ENCODE measurements around the gene CHST4.
"Not testable (repeated sequence)": the region's sequence is repeated elsewhere in the genome, so short reads cannot be mapped to it uniquely, and the experiment has no call there.

CHST4 gene

DNA sequence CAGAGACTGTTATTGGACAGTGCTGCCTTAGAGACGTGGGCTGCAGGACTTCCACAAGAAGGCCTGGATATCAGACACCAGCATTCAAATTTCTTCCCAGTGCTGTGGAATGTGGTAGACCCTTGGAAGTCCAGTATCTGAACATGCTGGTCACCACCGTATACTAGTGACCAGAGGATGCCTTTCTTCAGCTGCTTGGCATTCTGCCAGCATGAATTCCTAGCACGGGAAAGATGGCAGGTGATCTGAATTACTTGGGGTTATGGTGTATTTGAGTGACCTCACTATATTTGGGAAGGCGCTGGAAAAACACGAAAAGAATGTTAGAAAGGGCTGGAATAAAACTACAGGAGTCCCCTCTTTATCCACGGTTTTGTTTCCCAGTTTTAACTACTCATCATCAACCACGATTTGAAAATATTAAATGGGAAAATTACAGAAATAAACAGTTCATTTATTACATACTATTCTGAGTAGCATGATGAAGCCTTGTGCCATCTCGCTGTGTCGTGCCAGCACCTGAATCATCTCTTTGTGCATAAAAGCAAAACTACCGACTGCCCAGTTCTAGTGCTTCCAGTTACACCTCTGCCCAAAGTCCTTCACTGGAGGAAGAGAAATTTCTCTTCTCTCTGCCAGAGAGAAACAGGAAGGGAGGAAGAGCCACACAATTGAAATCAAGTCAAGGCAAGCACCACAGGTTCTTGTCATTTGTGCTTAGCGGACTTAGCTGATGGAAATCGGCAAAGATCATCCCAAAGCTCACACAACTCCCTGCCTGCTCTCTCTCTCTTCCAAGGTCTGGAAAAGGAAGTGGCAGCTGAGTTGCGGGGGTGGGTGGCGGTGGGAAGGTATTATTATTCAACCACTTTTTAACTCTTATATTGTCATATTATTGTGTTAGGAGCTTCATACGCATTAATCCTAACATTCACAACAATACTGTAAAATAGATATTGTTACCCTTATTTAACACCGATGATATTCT is 1.4 kb upstream of the CHST4 start:
- no peak for DNase-seq

- DNase-seq: no peak
Observed at GRCh38 chr16:71528257-71528656, 2.0 kb downstream of the CHST4 start.

DNA sequence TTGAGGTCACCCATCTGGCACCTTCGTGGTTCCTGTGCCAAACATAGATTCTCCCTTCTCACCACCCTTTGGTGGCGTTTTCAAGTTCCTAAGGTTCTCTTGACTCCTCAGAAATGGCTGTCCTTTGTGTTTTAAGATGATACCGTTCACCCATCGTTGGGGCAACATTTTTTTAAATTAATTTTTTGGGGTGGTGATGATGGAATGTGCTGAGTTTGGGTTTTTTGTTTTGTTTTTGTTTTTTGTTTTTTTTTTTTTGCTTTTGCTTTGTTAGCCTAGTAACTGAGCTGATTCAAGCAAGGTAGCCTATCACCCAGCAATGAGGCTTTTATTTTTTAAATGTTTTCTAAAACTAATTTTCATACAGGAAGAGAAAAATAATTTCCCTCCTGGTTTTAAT is 2.6 kb downstream of the CHST4 start:
- DNase-seq: no peak

DNA sequence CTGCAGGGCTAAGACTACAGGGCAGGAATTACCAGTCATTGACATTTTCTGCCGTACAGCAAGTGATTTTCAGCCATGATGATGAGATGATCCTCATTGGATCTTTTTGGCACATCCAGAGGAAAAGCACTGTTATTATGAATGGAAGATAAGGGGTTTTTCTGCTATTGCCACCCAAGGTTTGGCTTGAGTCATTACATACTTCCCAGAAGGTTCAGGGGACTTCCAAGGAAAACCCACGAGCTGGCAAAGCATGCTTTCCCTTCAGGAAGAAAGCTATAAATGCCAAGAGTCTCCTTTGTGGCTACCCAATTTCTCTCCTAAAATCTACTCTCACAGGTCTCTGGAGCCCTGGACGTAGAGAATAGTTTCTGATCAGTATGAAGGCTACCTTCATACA is 6.1 kb downstream of the CHST4 start:
- DNase-seq: no peak

- DNase-seq: no peak
Observed at GRCh38 chr16:71536752-71537499, 10.7 kb downstream of the CHST4 start.

GRCh38 chr16:71537643-71538042 is 11.4 kb downstream of the CHST4 start:
- peak; percentile 34 for DNase-seq

DNA sequence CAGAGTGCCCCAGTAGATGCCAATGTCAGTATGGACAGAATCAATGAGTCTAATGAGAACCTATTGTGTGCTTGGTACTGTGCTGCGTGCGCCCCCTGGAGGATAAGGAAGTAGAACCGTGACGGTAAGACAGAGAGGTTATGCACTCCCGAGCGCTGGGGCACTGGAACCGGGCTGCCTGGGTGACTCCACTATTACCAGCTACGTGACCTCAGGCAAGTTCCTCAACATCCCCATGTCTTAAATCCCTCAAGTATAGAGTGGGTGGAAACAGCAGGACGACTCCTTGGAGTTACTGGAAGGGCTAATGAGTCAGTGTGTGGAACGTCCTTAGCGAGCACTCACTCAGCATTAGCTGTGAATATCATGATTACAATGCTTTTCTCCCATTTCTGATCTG is 16.2 kb downstream of the CHST4 start:
- peak; percentile 3 for DNase-seq

DNA sequence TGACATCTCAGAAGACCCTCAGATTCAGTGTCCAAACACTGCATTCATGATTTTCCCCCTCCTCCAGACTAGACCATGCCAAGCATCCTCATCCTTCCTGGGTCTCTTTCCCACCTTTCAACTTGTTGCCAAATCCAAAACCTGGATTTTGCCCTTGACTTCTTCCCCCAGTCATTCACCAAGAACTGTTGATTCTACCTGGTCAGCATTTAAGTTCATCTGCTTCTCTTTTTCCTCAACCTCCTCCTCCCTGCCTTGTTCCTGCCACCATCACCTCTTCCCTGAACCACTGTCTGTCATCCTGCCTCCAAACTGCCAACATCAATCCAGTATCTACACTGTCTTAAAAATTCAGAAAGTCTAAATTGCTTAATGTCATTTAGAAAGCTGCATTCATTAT is 20.9 kb downstream of the CHST4 start:
- DNase-seq: no peak

DNA sequence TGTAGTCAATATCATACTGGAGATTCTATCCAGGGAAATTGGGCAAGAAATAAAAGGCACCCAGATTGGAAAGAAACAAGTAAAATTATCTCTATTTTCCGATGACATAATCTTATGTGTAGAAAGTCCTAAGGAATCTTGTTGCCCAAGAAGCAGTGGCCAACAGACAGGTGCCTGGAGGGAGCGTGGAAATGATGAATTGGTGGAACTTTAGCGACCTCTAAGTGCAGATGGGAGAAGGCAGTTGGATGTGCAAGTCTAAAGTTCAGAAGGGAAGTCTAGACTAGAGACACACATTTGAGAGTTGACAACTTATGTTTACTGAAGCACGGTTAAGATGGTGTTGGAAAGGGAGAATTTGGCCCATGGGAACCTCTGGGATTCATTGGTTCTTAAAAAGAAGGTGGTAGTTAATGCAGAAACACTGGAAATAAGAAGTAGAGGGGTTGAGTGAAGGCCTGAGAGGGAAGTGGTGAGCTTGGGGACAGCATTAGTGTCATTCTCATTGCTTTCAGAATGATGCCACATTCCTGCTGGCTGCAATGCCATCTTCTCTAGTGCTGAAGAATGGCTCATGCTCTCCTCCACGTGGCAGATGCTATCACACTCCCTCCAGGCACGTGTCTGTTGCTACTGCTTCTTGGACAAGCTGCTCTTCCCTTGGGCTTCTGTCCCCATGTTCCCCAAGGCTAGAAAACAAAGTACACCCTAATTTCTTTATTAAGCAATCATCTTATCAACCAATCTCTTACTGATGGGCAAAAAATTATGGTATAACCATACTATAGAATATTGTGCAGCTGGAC is 26.7 kb downstream of the CHST4 start:
- DNase-seq: no peak

DNA sequence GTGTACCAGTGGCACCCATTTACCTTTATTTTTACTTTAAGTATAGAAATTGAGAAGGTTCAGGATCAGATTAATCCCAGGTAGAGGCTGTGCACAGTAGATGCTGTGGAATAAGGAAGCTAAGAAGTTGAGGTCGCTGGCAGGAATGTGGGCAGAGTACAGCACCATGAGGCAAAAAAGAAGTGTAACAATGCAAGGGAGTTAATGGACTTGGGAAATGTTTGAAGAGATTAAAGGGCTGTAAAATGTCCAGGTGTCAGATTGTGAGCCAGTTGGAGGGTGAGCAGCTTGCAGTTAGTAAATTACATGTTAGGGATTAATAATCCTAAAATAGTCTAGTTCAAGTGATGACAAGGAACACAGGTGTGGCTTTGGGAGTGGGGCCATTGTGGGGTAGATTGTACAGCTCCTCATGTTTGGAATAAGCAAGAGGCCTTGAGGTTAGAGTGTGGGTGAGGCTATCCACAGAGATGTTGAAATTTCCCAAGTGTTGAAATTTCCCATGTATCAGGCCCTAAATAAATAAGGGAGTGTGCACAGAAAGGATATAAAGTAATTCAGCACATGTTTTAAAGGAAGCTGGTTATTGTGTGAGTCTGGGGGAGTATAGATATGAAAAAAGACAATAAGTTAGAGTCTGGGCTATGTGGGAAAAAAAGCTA is 29.1 kb downstream of the CHST4 start:
- DNase-seq: no peak

DNA sequence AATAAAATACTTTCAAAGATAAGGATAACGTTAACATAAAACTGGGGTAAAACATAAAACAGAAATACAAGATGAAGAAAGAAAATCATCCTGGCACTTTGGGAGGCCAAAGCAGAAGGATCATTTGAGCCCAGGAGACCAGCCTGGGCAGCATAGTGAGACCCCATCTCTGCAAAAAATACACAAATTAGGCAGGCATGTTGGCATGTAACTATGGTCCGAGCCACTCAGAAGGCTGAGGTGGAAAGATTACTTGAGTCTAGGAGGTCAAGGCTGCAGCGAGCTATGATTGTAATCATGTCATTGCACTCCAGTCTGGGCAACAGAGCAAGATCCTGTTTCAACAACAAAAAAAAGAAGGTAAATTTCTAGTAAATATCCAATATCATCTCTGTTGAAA is 31.1 kb downstream of the CHST4 start:
- DNase-seq: no peak

GRCh38 chr16:71557954-71558582 is 31.8 kb downstream of the CHST4 start:
- DNase-seq: no peak

DNA sequence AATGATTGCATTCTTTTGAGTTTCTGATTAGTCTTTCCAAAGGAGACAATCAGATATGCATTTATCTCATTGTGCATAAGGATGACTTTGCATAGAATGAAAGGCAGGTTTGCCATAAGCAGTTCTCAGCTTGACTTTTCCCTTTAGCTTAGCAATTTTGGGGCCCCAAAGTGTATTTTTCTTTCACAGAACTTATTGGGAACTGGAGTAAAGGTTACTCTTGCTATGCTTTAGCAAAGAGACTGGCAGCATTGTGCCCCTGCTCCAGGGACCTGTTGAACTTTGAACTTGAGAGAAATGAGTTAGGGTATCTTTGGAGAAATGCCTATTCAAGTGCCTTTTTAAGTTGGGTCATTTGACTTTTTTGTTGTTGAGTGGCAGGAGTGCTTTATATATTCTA is 33.6 kb downstream of the CHST4 start:
- DNase-seq: no peak

- not testable (repeated sequence) for DNase-seq
Observed at GRCh38 chr16:71561886-71562285, 35.7 kb downstream of the CHST4 start.

GRCh38 chr16:71562552-71562951 is 36.3 kb downstream of the CHST4 start:
- DNase-seq: no peak

GRCh38 chr16:71564335-71564967 is 38.2 kb downstream of the CHST4 start:
- DNase-seq: no peak

DNA sequence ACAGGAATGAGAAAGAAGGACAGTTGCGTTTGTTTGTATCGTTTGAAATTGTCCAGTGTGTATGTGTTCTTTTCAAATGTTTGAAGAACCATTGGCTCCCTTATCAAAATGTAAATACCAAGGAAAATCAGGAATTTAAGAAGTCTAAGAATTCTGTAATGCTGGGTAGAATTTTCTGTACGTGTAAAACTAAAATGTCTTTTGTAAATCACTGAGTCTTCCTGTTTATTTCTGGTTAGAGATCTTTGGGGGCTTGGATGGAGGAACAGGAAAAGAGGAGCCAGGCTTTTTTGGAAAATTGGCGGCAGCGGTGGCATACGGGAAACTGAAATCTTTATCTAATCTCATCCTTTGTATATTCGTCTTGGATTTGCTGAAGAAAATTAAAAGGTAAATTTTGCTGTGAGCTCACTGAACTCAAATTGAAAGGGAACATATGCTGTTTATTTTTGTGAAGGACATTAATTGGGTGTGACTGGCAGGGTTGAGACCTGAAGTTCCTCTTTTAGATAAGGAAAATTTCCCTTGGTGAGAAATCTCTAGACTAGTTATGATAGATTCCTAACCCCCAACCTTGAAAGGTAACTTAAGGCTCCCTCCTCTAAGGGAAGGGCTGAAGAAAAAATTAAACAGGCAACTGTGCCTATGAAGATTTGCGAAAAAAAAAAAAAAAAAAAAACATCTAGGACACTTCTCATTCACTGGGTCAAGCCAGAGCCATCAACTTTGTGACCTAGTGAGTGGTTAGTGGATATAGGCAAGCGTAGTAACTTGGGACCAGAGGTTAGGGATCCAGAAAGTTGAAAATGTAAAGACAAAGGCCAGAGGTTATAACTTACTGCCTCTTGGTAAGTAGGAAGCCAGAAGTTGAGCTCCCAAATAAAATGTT is 39.8 kb downstream of the CHST4 start:
- DNase-seq: no peak

- DNase-seq: no peak
Observed at GRCh38 chr16:71567931-71568330, 41.7 kb downstream of the CHST4 start.

DNA sequence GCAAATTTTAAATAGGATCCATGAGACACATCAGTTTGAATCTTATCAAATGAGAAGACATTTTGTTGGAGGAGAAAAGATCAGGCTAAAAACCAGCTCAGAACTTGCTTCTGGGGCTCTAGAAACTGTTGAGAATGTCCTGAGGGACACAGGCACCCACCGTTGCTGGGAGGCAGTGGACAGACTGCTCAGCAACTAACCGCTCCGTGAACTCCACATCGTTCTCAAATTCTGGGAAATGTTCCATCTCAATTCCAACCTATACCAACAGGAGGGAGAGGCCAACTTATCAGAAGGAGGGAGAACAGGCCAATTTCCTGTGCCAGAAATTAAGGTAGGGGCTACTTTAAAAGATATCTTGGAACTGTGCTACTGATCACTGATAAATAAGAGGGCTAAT is 42.3 kb downstream of the CHST4 start:
- no peak for DNase-seq

DNA sequence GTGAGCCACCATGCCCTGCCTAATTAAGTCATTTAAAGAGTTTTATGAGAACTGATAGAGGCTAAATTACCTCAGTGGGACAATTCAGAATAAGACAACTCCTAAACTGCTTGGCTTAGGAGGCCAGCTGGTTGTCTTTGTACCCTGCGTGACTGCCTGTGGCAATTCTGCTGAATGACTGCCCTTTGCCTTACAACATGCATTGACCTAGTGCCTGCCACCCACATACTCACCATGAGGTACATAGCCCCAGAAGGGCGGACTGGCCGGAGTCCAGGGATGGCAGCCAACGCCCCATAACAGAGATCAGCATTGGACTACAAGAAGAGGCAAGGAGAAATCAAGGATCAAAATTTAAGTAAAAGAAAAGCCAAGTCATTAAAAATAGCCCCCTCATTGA is 43.4 kb downstream of the CHST4 start:
- DNase-seq: no peak

GRCh38 chr16:71570144-71570543 is 43.9 kb downstream of the CHST4 start:
- DNase-seq: no peak
